Mucosa of descending colon (tissue), 3 donors: Measurements from ENCODE around the gene PRF1. TPM values are rescaled to one million over a fixed set of nuclear protein-coding genes. Genes with fewer than 3 reads are reported as not detected.

Experiments
- ATAC-seq: fragments of 200-7000 bp; cut with Tn5 transposase; one replicate; pipeline ENCODE4 v1.9.1; 2020; ENCODE audit warnings: mild to moderate bottlenecking, moderate library complexity
- DNase-seq, 3 donors: peaks; one replicate each; pipeline ENCODE4 v3.0.0-alpha.2; 2020
- H3K36me3 ChIP-seq: fragments of 200-600 bp; one replicate; pipeline ENCODE4 v1.8.0; 2021; ENCODE audit warnings: low read depth, mild to moderate bottlenecking
- H3K4me1 ChIP-seq: fragments of 200-600 bp; one replicate; pipeline ENCODE4 v1.8.0; 2021; ENCODE audit warnings: low read depth, mild to moderate bottlenecking
- H3K4me3 ChIP-seq: fragments of 200-600 bp; one replicate; pipeline ENCODE4 v1.8.0; 2021; ENCODE audit warnings: mild to moderate bottlenecking
- H3K9me3 ChIP-seq: fragments of 200-600 bp; one replicate; pipeline ENCODE4 v1.8.0; 2021; ENCODE audit warnings: mild to moderate bottlenecking
- CTCF ChIP-seq: fragments of 200-600 bp; IDR thresholded peaks from one replicate; pipeline ENCODE4 v1.8.0; 2022; ENCODE audit warnings: antibody characterized with exemption, mild to moderate bottlenecking
- intact Hi-C, 2 donors: fragments of 100-400 bp; cut with DNase I in 1 of 2; cut with micrococcal nuclease in 1 of 2; formaldehyde crosslinking; loops; one replicate each; pipeline versions ENCODE4 v1.11.0 to v1.11.1; 2022; cut with DNase I, micrococcal nuclease
- total RNA-seq, 3 donors: library from RNA; stranded (reverse); fragmentation: NEBNext Ultra II Directional in 2 of 3; extraction: Animal tissue kit (Norgen Biotek cat#: 25700) in 2 of 3; gene quantifications; one replicate each; pipeline versions ENCODE4 v1.2.1 to v1.2.4, GENCODE V29; 2021 to 2023
- donor health status: DM: no; HTN: no; CAD: no; lungs with moderate emphysema.
- donor health status: DM: no; HTN: no; CAD: no.
- donor health status: DM: no; HTN: yes; CAD: no.

The PRF1 gene
- total RNA-seq, 3 donors from 2014 or later, result 2.5 to 3.7 (median 3.0) TPM

- intact Hi-C loops, result no loop called here
- Histone ChIP-seq H3K4me3 (no peak overlapping the region), H3K9me3 (peaks cover 6% of the 10 kb centered on the region), H3K36me3 (no peaks in the 10 kb centered on the region), H3K4me1 (no peaks in the 10 kb centered on the region)
- no peak for ATAC-seq
- TF ChIP-seq CTCF, result no peak
- DNase-seq, result no peak
Observed at GRCh38 chr10:70620020-70620289, 17.4 kb upstream of the PRF1 start.

GRCh38 chr10:70619271-70620019 is 16.9 kb upstream of the PRF1 start:
- ATAC-seq (no peak), DNase-seq (no peak)
- intact Hi-C loops, result no loop called here
- H3K36me3 ChIP-seq, result no peaks in the 10 kb centered on the region
- H3K4me1 ChIP-seq, result no peaks in the 10 kb centered on the region
- TF ChIP-seq CTCF, result no peak
- no peak overlapping the region for H3K4me3 ChIP-seq
- H3K9me3 ChIP-seq, result peaks cover 6% of the 10 kb centered on the region

- intact Hi-C loops, result no loop called here
Observed at GRCh38 chr10:70618663-70619062, 16.1 kb upstream of the PRF1 start.

GRCh38 chr10:70617798-70618568 is 15.4 kb upstream of the PRF1 start:
- TF ChIP-seq CTCF, result no peak
- ATAC-seq (no peak), DNase-seq (no peak)
- no peaks in the 10 kb centered on the region for H3K36me3 ChIP-seq
- intact Hi-C loops, result no loop called here
- H3K9me3 ChIP-seq, result peaks cover 6% of the 10 kb centered on the region
- no peaks in the 10 kb centered on the region for H3K4me1 ChIP-seq
- H3K4me3 ChIP-seq, result no peak overlapping the region

More at GRCh38 chr10:70618663-70619062, 16.1 kb upstream of the PRF1 start:
- DNase-seq, result no peak
- ATAC-seq, result no peak
- no peak for TF ChIP-seq CTCF
- peaks cover 6% of the 10 kb centered on the region for H3K9me3 ChIP-seq
- H3K4me3 ChIP-seq, result no peak overlapping the region
- no peaks in the 10 kb centered on the region for H3K36me3 ChIP-seq
- H3K4me1 ChIP-seq, result no peaks in the 10 kb centered on the region

GRCh38 chr10:70616761-70617160 is 14.2 kb upstream of the PRF1 start:
- intact Hi-C loops, result no loop called here
- Histone ChIP-seq H3K4me3 (no peak overlapping the region), H3K4me1 (no peaks in the 10 kb centered on the region), H3K9me3 (peaks cover 6% of the 10 kb centered on the region), H3K36me3 (no peaks in the 10 kb centered on the region)
- no peak for DNase-seq
- no peak for TF ChIP-seq CTCF
- no peak for ATAC-seq
